Fibroblast of skin of abdomen (primary cell): Measurements from ENCODE around the gene NOL9.

Experiments
- DNase-seq: peaks from one replicate; pipeline ENCODE4 v3.0.0-alpha.2; 2013

NOL9 gene

GRCh38 chr1:6486433-6487011, 67.8 kb downstream of the NOL9 start:
- peak; percentile 79 for DNase-seq

- no peak for DNase-seq
Measured at GRCh38 chr1:6485168-6486101, 68.9 kb downstream of the NOL9 start.

DNA sequence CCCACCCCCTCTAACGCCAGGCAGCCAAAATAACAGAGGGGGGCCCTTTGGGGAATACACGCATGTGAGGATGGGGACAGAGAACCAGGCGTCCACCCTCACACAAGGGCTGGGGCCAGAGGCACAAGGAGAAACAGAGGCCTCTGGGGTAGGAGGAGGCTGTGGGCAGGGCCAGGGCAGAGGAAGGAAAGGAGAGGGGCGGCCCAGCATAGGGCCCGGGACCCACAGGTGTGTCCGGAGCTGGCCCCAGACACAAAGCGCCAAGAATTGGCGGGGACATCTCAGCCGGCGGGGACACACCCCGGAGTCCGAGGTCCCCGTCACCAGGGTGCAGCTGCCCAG, 69.5 kb downstream of the NOL9 start:
- DNase-seq = no peak

- DNase-seq = no peak
Measured at GRCh38 chr1:6483761-6484117, 70.6 kb downstream of the NOL9 start.

DNA sequence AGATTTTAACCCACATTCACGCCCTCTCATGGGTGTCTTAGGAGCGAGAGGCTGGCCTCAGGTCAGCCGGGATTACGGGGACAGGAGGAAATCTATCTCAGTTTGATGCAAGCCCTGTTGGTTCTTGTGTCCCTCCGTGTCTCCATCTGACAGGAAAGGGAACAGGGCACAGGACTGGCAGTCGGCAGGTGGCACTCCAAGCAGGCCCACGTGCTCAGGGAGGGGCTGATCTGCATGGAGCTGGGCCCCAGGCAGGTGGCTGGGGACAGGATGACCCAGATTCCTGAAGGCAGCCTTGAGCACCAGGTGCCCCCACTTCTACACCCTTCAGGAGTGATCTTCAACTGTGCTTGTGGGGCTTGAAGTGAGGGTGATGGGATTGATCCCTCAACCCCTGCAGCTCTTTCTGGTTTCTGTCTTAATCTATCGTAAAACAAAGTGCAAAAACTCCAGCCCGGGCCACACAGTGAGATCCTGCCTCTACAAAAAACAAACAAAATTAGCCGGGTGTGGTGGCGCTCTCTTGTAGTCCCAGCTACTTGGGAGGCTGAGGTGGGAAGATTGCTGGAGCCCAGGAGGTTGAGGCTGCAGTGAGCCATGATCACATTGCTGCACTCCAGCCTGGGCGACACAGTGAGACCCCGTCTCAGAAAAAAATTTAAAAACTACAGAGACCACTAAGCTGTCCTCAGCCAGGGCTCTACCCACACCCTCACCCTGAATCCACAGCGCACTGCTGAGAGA, 71.1 kb downstream of the NOL9 start:
- no peak for DNase-seq

DNA sequence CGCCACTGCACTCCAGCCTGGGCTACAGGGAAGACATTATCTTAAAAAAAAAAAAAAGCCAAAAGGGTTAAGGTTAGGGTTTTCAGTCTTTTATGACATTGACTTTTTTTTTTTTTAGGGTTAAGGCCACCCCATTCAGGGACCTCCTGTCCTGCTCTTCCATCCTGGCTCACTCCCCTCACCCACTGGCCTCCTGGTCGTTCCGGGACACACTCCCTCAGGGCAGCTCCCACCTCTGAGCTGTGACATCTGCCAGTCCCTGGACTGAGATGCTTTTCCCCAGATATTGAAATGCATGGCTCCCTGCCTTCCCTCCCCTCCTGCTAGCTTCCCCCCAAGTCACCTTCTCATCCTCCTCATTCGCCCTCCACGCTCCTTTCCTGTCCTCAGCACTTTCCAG, 72.5 kb downstream of the NOL9 start:
- DNase-seq = no peak

GRCh38 chr1:6477039-6477820, 77.1 kb downstream of the NOL9 start:
- DNase-seq = no peak

- DNase-seq = no peak
Measured at GRCh38 chr1:6476483-6476882, 77.8 kb downstream of the NOL9 start.

- DNase-seq = no peak
Measured at GRCh38 chr1:6475381-6476133, 78.8 kb downstream of the NOL9 start.

GRCh38 chr1:6474815-6475282, 79.5 kb downstream of the NOL9 start:
- no peak for DNase-seq

GRCh38 chr1:6473974-6474814, 80.1 kb downstream of the NOL9 start:
- no peak for DNase-seq

DNA sequence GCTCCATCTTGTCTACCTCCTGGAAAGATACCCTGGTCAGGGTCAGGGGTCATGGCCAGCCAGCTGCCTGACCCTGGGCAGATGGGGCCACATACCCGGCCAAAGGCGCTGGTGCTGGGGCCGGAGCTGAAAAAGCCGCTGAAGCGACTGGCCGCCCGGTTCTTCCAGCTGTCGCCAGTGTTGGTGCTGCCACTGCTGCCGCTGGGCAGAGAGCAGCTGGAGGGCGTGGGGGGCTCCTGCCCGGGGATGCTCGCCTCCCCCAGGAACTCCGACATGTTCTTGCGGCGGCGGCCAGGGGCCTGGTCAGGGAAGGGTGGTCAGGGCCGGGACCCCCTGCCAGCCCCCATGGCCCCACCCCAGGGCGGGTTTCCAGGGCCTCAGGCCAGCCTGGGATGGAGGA, 81.2 kb downstream of the NOL9 start:
- no peak for DNase-seq

GRCh38 chr1:6472391-6472790, 81.9 kb downstream of the NOL9 start:
- no peak for DNase-seq

- DNase-seq = no peak
Measured at GRCh38 chr1:6471970-6472368, 82.3 kb downstream of the NOL9 start.
